Calu3 (cell line): Measurements from ENCODE around the gene EIF4A2. TPM values are rescaled to one million over a fixed set of nuclear protein-coding genes. Genes with fewer than 3 reads are reported as not detected.
"Not testable (repeated sequence)": the region's sequence is repeated elsewhere in the genome, so short reads cannot be mapped to it uniquely, and the experiment has no call there.

Source experiments
- BruUV-seq: library from RNA; stranded (reverse); fragments of 400-500 nt; replicated peaks from 2 replicates; lab custom pipeline; 2021; lab: Mats Ljungman, UMichigan
- CTCF ChIA-PET: fragments of 300-600 bp; sonication (Branson Sonifier 250); formaldehyde crosslinking; loops from one replicate; lab custom pipeline; 2022; ENCODE audit warnings: antibody characterized with exemption; lab: Charles Lee
- DNase-seq: peaks from one replicate; pipeline ENCODE4 v3.0.0; 2022
- H3K27ac Mint-ChIP-seq: one replicate; pipeline ENCODE4 v1.8.0; 2022; ENCODE audit warnings: mixed read lengths; ENCODE audit not compliant: unreplicated experiment
- H3K27me3 Mint-ChIP-seq: one replicate; pipeline ENCODE4 v1.8.0; 2022; ENCODE audit warnings: mixed read lengths; ENCODE audit not compliant: unreplicated experiment
- H3K36me3 Mint-ChIP-seq: one replicate; pipeline ENCODE4 v1.8.0; 2022; ENCODE audit warnings: mild to moderate bottlenecking, moderate library complexity, mixed read lengths; ENCODE audit not compliant: insufficient read depth, unreplicated experiment
- H3K4me1 Mint-ChIP-seq: one replicate; pipeline ENCODE4 v1.8.0; 2022; ENCODE audit warnings: mild to moderate bottlenecking, low read depth, mixed read lengths; ENCODE audit not compliant: unreplicated experiment
- H3K4me3 Mint-ChIP-seq: one replicate; pipeline ENCODE4 v1.8.0; 2022; ENCODE audit warnings: mild to moderate bottlenecking, low read depth, moderate library complexity, mixed read lengths; ENCODE audit not compliant: unreplicated experiment
- H3K9me3 Mint-ChIP-seq: one replicate; pipeline ENCODE4 v1.8.0; 2022; ENCODE audit warnings: low read depth, mixed read lengths; ENCODE audit not compliant: unreplicated experiment
- CTCF ChIP-seq: fragments of 200-600 bp; IDR thresholded peaks from one replicate; pipeline ENCODE4 v1.8.0; 2022; ENCODE audit warnings: antibody characterized with exemption; ENCODE audit not compliant: unreplicated experiment
- intact Hi-C: fragments of 100-400 bp; cut with micrococcal nuclease; formaldehyde crosslinking; loops from one replicate; pipeline ENCODE4 v1.10.0; 2022; ENCODE audit not compliant: unreplicated experiment
- total RNA-seq: library from RNA; stranded (reverse); gene quantifications from 2 replicates; pipeline ENCODE4 v1.2.3, GENCODE V29; 2022

Gene EIF4A2
- total RNA-seq, 1 experiment from 2014 or later: 593 TPM

GRCh38 chr3:186798239-186798874 lies 15.0 kb downstream of the EIF4A2 start:
- CTCF ChIA-PET: interaction anchor here (0.6 kb wide), 1 partner anchor 208 kb away, joined by 9 read pairs; no protein-coding TSS in a partner anchor
- H3K27me3 Mint-ChIP-seq: no peaks in the 10 kb centered on the region
- no peak for TF ChIP-seq CTCF
- peaks cover 74% of the 10 kb centered on the region for H3K36me3 Mint-ChIP-seq
- no peaks in the 10 kb centered on the region for H3K9me3 Mint-ChIP-seq
- no TSS peak for BruUV-seq
- peaks cover 7% of the 10 kb centered on the region for H3K4me1 Mint-ChIP-seq
- no peak for DNase-seq
- intact Hi-C loops: no loop called here
- no peak overlapping the region for H3K27ac Mint-ChIP-seq
- no peak overlapping the region for H3K4me3 Mint-ChIP-seq

- no TSS peak for BruUV-seq
- Mint-ChIP-seq H3K36me3 (peaks cover 75% of the 10 kb centered on the region), H3K4me3 (no peak overlapping the region), H3K27ac (no peak overlapping the region), H3K9me3 (no peaks in the 10 kb centered on the region), H3K27me3 (no peaks in the 10 kb centered on the region), H3K4me1 (peaks cover 7% of the 10 kb centered on the region)
- CTCF ChIA-PET: no interaction called here
- intact Hi-C loops: no loop called here
- no peak for DNase-seq
- TF ChIP-seq CTCF: no peak
Observed at GRCh38 chr3:186800285-186800684, 16.9 kb downstream of the EIF4A2 start.

- intact Hi-C loops: no loop called here
- no TSS peak for BruUV-seq
- Mint-ChIP-seq H3K27me3 (no peaks in the 10 kb centered on the region), H3K36me3 (peaks cover 76% of the 10 kb centered on the region), H3K4me3 (no peak overlapping the region), H3K4me1 (peaks cover 16% of the 10 kb centered on the region), H3K27ac (no peak overlapping the region), H3K9me3 (no peaks in the 10 kb centered on the region)
- no peak for DNase-seq
- TF ChIP-seq CTCF: no peak
- CTCF ChIA-PET: no interaction called here
Observed at GRCh38 chr3:186802701-186803100, 19.3 kb downstream of the EIF4A2 start.

GRCh38 chr3:186803447-186803846 lies 20.1 kb downstream of the EIF4A2 start:
- Mint-ChIP-seq H3K36me3 (peaks cover 72% of the 10 kb centered on the region), H3K4me1 (peaks cover 19% of the 10 kb centered on the region)
- H3K9me3 Mint-ChIP-seq, DNase-seq, intact Hi-C loops, H3K27me3 Mint-ChIP-seq, H3K4me3 Mint-ChIP-seq, BruUV-seq, H3K27ac Mint-ChIP-seq: not testable (repeated sequence)
- CTCF ChIA-PET: interaction anchor here (0.7 kb wide), 1 partner anchor 20 kb away, joined by 3 read pairs; no protein-coding TSS in a partner anchor
